GM18861 (cell line): ENCODE data around the gene SVOP.

Experiments
- ATAC-seq: cut with Tn5 transposase; IDR thresholded peaks from one replicate; pipeline ENCODE4 v1.9.1; 2021; ENCODE audit not compliant: unreplicated experiment

The SVOP gene

DNA sequence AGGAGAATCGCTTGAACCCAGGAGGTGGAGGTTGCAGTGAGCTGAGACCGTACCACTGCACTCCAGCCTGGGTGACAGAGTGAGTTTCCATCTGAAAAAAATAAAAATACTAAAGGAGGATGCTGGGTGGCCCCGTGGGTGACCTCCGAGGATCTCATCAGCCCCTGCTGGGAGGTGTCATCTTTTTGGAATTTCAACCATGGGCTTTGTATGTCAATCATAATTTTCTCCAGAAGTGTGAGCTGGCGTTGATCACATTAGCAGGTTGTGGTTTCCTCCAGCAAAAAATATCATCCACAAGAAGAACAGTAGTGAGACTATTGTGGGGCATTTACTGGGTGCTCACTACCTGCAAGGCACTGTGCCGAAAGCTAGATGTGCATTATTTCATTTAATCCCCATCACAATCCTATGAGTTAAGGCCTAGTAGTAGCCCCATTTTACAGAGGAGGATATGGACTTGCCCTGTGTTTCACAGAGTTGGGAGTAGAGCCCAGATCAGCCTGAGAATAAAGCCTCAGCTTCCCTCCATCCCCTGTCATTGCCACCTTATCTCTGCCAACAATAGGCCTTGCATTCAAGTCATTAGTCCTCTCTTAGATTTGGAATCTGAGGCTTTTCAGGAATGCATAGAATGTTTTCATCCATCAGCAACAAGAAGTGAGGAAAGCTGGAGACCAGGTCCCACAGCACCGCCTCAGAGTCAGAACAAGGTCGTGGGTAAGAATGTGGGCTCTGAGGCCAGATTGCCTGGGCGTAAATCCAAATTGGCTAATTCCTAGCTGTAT is 39.8 kb downstream of the SVOP start:
- no peak for ATAC-seq

GRCh38 chr12:108977360-108977759 is 43.5 kb downstream of the SVOP start:
- no peak for ATAC-seq

DNA sequence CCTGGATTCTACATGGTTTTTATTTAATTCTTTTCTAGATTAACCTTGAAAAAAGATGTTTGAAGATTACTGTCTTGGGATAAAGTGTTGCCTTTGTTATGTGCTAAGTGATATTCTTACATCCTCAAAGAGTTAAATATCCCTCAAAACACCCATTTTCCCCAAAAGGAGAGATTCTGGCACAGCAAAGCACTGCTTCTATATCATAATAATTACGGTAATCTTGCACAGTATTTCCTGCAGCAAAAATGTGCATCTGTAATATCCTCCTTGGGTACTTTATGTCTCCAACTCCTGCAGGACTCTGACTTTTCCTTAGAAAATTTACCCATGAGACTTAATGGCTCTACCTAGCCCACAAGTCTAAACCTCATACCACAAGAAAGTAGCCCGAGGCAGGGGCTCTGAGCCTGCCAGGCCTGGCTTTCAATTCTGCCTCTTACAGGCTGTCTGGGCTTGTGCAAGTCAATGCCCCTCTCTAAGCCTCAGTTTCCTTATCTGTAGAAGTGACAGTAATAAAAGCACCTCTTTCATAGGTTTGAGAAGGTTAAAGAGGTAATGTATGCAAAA is 45.8 kb downstream of the SVOP start:
- ATAC-seq: no peak

DNA sequence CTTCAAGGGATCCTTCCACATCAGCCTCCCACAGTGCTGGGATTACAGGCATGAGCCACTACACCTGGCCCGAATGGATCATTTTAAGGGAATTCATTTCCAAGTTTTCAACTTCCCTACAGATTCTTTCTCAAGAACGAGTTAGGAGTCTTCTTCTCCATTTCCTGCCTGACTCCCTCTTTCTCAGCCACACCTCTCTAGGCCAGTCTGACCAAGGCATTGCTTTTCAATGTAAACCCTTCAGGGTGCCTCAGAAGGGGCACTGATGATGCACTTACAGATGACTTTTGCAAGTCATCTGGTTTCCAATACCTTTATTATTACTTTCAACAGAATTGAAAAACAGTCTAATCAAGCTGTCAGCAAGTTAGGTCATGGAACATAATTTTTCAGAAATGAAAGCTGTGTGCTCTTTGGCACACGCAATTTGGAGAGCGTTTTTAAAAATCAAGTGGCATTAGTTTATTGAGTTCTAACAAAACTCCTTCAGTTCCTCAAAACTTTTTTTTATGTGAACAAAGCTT is 47.2 kb downstream of the SVOP start:
- ATAC-seq: no peak

- no peak for ATAC-seq
Observed at GRCh38 chr12:108972358-108972757, 48.5 kb downstream of the SVOP start.

DNA sequence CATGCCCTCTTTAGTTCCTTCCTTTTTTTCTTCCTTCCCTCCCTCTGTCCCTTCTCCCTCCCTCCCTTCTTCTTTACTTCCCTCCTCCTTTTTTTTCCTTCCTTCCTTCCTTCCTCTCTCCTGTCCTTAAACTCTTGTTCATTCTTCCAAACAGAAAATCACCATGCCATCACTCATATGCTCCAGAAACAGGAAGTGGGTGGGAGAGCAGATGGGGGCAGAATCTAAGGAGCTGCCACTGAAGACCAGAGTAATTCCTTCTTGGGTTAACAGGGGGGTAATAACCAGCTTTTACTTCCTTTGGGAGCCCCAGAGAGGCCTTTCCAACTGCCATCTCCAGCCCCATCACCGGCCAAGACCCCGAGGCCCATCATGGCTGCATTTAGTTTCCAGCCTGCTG is 51.2 kb downstream of the SVOP start:
- no peak for ATAC-seq

DNA sequence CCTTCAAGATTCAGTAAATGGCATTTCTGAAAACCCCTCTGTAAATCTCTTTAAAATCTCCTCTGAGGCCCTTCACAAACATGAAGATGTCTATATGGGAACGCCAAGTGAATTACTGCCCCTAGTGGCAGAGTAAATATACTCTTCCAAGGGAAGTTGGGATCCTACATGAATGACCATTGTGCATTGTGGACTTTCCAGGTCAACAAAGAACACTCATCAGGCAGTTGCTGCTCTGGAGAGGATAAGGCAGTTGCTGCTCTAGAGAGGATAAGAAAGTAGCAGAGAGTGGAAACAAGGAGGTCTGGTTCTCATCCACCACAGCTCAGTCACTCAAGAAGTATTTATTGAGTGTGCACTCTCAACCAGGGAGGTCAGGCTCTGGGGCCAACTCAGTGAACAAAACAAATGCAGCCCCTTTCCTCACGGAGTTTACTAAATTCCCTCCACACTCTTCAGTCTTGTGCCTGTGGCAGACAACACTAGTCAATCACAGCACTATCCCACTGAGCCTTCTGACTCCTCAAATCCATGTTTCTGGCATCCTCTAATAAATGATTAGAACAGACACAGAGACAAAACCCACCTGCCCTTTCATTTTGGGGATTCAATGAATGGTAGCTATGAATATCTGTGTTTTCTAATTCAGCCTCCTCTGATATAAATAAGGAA is 52.9 kb downstream of the SVOP start:
- no peak for ATAC-seq

- no peak for ATAC-seq
Observed at GRCh38 chr12:108966378-108967151, 54.3 kb downstream of the SVOP start.

DNA sequence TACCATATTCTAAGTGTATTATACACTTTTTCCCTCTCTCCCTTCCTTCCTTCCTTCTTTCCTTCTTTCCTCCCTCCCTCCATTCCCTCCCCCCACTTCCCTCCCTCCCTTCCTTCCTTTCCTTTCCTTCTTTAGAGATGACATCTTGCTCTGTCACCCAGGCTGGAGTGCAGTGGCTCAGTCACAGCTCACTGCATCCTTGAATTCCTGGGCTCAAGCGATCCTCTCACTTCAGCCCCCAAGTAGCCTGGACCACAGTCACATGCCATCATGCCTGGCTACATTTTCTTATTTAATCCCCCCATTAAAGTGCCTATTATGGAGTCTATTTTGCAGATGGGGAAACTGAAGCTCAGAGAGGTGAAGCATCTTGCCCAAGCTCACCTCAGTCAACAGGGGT is 55.0 kb downstream of the SVOP start:
- ATAC-seq: no peak

- ATAC-seq: no peak
Observed at GRCh38 chr12:108964371-108965352, 56.2 kb downstream of the SVOP start.

GRCh38 chr12:108962256-108962655 is 58.6 kb downstream of the SVOP start:
- ATAC-seq: no peak

DNA sequence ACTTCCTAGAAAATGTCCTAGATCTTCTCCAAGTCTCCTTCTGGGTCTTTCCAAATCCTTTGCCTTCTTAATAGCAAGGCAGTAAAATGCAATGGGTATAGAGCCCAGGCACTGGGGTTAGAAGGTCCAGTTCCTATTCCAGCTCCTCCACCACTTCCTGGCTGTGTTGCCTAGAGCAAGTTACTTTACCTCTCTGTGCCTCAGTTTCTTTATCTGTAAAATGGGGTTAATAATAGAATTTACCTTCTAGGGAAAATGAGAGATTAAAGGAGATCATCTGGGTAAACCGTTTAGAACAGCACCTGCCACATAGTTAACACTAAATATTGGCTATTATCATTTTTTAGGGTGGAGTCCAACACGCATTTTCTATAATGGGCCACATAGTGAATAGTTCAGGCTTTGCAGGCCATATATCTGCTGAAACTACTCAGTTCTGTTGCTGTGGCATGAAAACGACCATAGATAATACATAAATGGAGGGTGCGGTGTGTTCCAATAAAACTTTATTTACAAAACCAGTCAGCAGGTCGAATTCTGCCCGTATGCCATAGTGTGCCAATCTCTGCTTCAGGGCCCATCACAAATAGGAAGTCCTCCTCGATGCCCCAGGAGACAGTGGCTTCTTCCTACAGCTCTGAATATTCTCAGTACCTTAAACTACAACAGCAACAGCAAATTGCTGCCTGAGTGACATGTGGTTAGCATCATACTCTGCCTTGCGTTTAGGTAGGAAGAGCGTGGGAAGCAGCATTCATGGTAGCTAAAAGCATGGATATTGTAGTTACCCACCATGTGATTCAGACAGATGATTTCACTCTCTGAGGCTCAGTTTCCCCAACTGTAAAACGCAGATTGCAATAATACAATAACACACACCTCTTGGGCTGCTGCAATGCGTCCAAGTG is 60.9 kb downstream of the SVOP start:
- no peak for ATAC-seq

DNA sequence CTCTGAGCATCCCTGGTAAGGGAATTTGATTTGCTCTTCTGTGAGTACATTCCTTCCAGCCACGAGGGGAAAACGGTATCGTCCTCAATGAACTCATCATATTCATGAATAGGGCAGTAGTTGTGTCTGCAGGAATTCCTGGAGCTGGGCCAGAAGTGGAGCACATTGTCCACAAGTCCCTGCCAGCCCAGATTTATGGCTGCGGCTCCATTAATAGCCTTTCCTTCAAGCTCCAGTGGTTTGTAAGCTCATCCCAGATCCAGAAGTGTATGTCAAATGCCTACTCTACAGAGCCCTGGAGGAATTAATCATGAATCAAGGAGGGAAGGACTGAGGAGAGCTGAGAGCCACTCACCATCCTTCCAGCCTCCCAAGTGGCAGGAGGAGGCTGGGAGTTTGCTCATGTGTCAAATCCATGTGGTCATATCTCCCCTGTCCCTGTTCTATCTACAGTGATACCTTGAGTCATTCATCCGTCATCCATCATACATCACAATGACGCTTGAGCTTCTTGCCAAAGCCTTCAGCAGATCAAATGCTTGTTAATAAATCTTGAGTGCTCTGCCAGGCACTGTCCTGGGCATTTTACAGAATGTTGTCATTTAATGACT is 65.5 kb downstream of the SVOP start:
- ATAC-seq: no peak

DNA sequence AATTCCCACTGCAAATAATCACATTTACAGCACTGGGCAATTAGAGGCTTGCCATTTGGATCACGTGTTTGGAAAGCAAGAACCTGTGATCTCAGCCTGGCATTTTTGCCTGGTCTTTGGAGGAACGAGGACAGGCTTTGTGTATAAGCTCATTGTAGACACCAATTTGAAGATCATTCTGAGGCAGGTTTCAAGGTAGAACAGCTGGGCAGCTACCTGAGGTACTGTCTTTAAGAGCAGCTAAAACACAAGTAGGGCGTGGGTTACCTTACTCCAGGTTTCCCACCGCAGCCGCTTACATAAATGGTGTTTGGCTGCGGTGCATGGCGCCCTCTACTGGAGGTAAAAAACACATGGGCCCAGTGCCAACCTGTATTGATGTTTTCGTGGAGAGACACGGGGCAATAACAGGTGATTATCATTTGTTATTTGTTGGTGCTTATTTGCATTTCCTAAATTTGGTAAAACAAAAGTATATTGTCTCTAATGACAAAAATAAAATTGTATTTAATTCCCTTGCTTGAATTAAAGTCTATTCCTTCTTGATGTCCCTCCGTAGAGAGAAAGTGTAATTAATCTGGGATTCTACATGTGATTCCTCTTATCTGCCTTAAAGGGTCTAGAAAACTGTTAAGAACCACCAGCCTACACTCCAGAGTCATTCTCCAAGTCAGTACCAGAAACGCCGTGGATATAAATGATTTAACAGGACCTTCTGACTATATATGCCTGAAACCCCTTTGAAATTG is 69.7 kb downstream of the SVOP start:
- no peak for ATAC-seq

DNA sequence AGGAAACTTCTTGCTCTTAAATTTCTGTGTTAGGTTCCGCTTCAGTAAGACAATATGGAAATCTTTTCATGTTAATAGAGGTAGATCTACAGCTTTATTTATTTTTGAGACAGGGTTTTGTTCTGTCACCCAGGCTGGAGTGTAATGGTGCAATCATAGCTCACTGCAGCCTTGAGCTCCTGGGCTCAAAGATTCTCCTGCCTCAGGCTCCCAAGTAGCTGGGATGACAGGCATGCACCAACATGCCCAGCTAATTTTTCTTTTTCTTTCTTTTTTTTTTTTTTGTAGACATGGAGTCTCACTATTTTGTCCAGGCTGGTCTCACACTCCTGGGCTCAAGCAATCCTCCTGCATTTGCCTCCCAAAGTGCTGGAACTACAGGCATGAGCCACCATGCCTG is 70.9 kb downstream of the SVOP start:
- no peak for ATAC-seq

DNA sequence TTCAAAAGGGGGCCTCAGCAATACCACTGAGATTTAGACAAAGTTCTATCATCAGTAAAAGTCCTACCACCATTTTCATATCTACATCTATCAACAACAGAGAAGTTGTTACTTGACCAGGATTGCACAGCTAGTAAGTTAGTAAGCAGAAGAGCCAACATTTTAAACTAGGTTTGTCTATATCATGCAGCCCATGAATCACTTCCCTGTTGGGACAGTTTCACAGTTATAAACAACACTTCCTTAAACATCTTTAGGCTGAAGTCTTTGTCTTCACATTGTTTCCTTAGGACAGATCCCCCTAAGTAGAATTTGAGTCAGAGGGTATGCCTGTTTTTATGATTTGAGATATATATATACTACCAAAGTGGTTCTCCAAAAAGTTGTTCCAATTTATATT is 72.5 kb downstream of the SVOP start:
- no peak for ATAC-seq

GRCh38 chr12:108947097-108947496 is 73.8 kb downstream of the SVOP start:
- ATAC-seq: no peak

GRCh38 chr12:108940138-108940537 is 80.7 kb downstream of the SVOP start:
- no peak for ATAC-seq
